Mesenchymal stem cell (in vitro differentiated cells and primary cell): ENCODE results near the gene WDR49.

Source experiments
- DNase-seq: peaks from one replicate; pipeline ENCODE4 v3.0.0-alpha.2; 2013
- H2AFZ ChIP-seq: one replicate; pipeline ENCODE4 v1.6.1; 2013; ENCODE audit warnings: low read depth, mild to moderate bottlenecking, control low read depth, inconsistent platforms, low read length, moderate library complexity
- H2AK5ac ChIP-seq: 2 replicates; pipeline ENCODE4 v1.6.1; 2013; ENCODE audit warnings: low read length, moderate library complexity, mild to moderate bottlenecking, inconsistent platforms; ENCODE audit not compliant: severe bottlenecking
- H2BK120ac ChIP-seq: one replicate; pipeline ENCODE4 v1.6.1; 2013; ENCODE audit warnings: low read depth, mild to moderate bottlenecking, inconsistent platforms, low read length, moderate library complexity
- H2BK12ac ChIP-seq, 2 experiments: one replicate each; pipeline ENCODE4 v1.6.1; 2013; ENCODE audit warnings: inconsistent platforms in 2 of 2, low read length in 2 of 2, mild to moderate bottlenecking in 2 of 2, moderate library complexity in 2 of 2, control low read depth in 1 of 2
- H2BK15ac ChIP-seq: one replicate; pipeline ENCODE4 v1.6.1; 2013; ENCODE audit warnings: mild to moderate bottlenecking, low read depth, inconsistent platforms; ENCODE audit not compliant: poor library complexity, severe bottlenecking
- H2BK5ac ChIP-seq: 2 replicates; pipeline ENCODE4 v1.6.1; 2013; ENCODE audit warnings: low read depth, mild to moderate bottlenecking, low read length, control low read depth, inconsistent platforms; ENCODE audit not compliant: poor library complexity, severe bottlenecking
- H3K14ac ChIP-seq, 2 experiments: one replicate each; pipeline ENCODE4 v1.6.1; 2013; ENCODE audit warnings: inconsistent platforms in 2 of 2, low read length in 2 of 2, control low read depth in 1 of 2, mild to moderate bottlenecking in 1 of 2, moderate library complexity in 1 of 2
- H3K18ac ChIP-seq, 2 experiments: one replicate each; pipeline ENCODE4 v1.6.1; 2013; ENCODE audit warnings: inconsistent platforms in 2 of 2, low read length in 2 of 2, control low read depth in 1 of 2, low read depth in 1 of 2, mild to moderate bottlenecking in 1 of 2
- H3K23ac ChIP-seq, 2 experiments: one replicate each; pipeline ENCODE4 v1.6.1; 2013; ENCODE audit warnings: inconsistent platforms in 2 of 2, low read length in 2 of 2, mild to moderate bottlenecking in 2 of 2, moderate library complexity in 2 of 2, control low read depth in 1 of 2
- H3K27ac ChIP-seq: 2 replicates; pipeline ENCODE4 v1.5.1; 2013; ENCODE audit warnings: mild to moderate bottlenecking, moderate library complexity, low read length, control low read depth, inconsistent platforms; ENCODE audit not compliant: poor library complexity, severe bottlenecking
- H3K27me3 ChIP-seq, 2 experiments: 2 replicates each; pipeline versions ENCODE4 v1.6.1 to v1.7.0; 2013; ENCODE audit warnings: low read length in 2 of 2, mild to moderate bottlenecking in 2 of 2, moderate library complexity in 2 of 2, control low read depth in 1 of 2, inconsistent platforms in 1 of 2; ENCODE audit not compliant: control insufficient read depth in 1 of 2, insufficient read depth in 1 of 2
- H3K36me3 ChIP-seq, 2 experiments: 2 replicates each; pipeline versions ENCODE4 v1.6.1 to v1.7.0; 2013; ENCODE audit warnings: low read length in 2 of 2, control low read depth in 1 of 2, inconsistent platforms in 1 of 2, low read depth in 1 of 2, mild to moderate bottlenecking in 1 of 2; ENCODE audit not compliant: insufficient read depth in 2 of 2, control insufficient read depth in 1 of 2
- H3K4ac ChIP-seq, 2 experiments: one replicate each; pipeline ENCODE4 v1.6.1; 2013; ENCODE audit warnings: inconsistent platforms in 2 of 2, low read length in 2 of 2, mild to moderate bottlenecking in 2 of 2, moderate library complexity in 2 of 2, control low read depth in 1 of 2, low read depth in 1 of 2
- H3K4me1 ChIP-seq: 2 replicates; pipeline ENCODE4 v1.6.1; 2013; ENCODE audit warnings: low read depth, low read length, control low read depth; ENCODE audit not compliant: control insufficient read depth, insufficient read depth
- H3K4me2 ChIP-seq: 2 replicates; pipeline ENCODE4 v1.6.1; 2013; ENCODE audit warnings: low read length, mild to moderate bottlenecking, inconsistent platforms; ENCODE audit not compliant: poor library complexity, severe bottlenecking
- H3K4me3 ChIP-seq, 2 experiments: 2 replicates each; pipeline versions ENCODE4 v1.5.1 to v1.7.0; 2013; ENCODE audit warnings: low read length in 2 of 2, mild to moderate bottlenecking in 2 of 2, control low read depth in 1 of 2, low read depth in 1 of 2; ENCODE audit not compliant: insufficient read depth in 1 of 2
- H3K79me1 ChIP-seq: replicated peaks from 2 replicates; pipeline ENCODE4 v1.6.1; 2013; ENCODE audit warnings: mild to moderate bottlenecking, control low read depth, low read length, inconsistent platforms; ENCODE audit not compliant: poor library complexity, severe bottlenecking
- H3K9ac ChIP-seq: 2 replicates; pipeline ENCODE4 v1.7.0; 2013; ENCODE audit warnings: mild to moderate bottlenecking, low read length, moderate library complexity
- H3K9me3 ChIP-seq: 2 replicates; pipeline ENCODE4 v1.7.0; 2013; ENCODE audit warnings: mild to moderate bottlenecking, low read length; ENCODE audit not compliant: control insufficient read depth
- H4K8ac ChIP-seq: one replicate; pipeline ENCODE4 v1.6.1; 2013; ENCODE audit warnings: inconsistent platforms, mild to moderate bottlenecking, low read length, moderate library complexity
- H4K91ac ChIP-seq: one replicate; pipeline ENCODE4 v1.6.1; 2013; ENCODE audit warnings: mild to moderate bottlenecking, low read length, inconsistent platforms
- WGBS: methylation state at CpG from one replicate; pipeline ENCODE4 v1.1.7; 2013; ENCODE audit warnings: mixed read lengths; 5-methylcytosine and 5-hydroxymethylcytosine counted together

WDR49 gene

DNA sequence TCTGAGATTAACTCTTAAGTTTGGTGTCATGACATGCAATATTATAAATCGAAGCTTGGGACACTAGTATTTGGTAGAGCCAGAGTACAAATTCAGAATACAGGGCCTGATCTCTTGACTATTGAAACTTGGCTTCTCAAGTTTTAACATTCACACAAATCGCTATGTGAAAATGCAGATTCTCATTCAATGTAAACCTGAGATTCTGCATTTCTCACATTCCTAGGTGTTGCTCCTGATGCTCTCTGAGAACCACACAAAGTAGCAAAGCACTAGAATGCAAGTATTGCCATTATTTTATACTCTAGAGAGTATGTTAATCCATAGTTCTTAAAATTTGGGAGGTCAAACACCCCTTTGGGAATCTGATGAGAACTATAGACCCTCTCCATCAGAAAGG, 47.9 kb downstream of the WDR49 start:
- Histone ChIP-seq H3K9ac (no peak overlapping the region), H4K8ac (no peak overlapping the region), H3K36me3 (no peaks in the 10 kb centered on the region), H3K27me3 (no peaks in the 10 kb centered on the region), H3K4me2 (no peak overlapping the region), H3K4me3 (no peak overlapping the region), H2AK5ac (no peak overlapping the region), H3K14ac (no peak overlapping the region), H3K27ac (no peak overlapping the region), H3K4me1 (no peaks in the 10 kb centered on the region), H3K9me3 (no peaks in the 10 kb centered on the region), H2BK120ac (no peak overlapping the region), H3K23ac (no peak overlapping the region), H3K79me1 (no peaks in the 10 kb centered on the region), H3K18ac (no peak overlapping the region), H2BK5ac (no peak overlapping the region), H4K91ac (no peak overlapping the region), H2AFZ (no peak overlapping the region), H2BK15ac (no peak overlapping the region), H2BK12ac (no peak overlapping the region), H3K4ac (no peak overlapping the region)
- no peak for DNase-seq
- WGBS: 65% methylated on average over 2 of the region's 2 CpGs

DNA sequence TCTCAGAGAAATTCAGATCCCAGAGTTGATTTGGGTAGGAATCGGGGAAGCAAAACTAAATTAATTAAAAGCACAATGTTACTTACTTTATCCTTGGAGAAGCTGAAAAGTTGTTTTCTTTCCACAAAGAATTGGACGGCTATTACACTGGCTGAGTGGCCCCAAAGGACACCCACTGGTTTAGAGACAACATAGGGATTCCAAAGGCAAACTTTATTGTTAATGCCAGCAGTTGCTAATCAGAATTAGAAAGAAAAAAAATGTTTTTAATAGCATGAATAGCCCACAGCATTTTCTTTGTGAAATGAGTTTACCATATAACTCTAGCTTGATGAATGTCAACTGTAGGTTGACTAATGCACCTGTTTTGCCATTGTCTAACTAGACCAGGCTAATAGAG, 51.7 kb downstream of the WDR49 start:
- Histone ChIP-seq H3K23ac (no peak overlapping the region), H2AFZ (no peak overlapping the region), H4K91ac (no peak overlapping the region), H2BK120ac (no peak overlapping the region), H3K4me1 (no peaks in the 10 kb centered on the region), H3K36me3 (no peaks in the 10 kb centered on the region), H2BK5ac (no peak overlapping the region), H3K14ac (no peak overlapping the region), H3K79me1 (no peaks in the 10 kb centered on the region), H3K27ac (no peak overlapping the region), H3K27me3 (no peaks in the 10 kb centered on the region), H3K9me3 (no peaks in the 10 kb centered on the region), H4K8ac (no peak overlapping the region), H2BK15ac (no peak overlapping the region), H3K18ac (no peak overlapping the region), H3K4me3 (no peak overlapping the region), H3K4me2 (no peak overlapping the region), H2BK12ac (no peak overlapping the region), H3K4ac (no peak overlapping the region), H2AK5ac (no peak overlapping the region), H3K9ac (no peak overlapping the region)
- no peak for DNase-seq
- 71% methylated on average over 1 of the region's 2 CpGs for WGBS

DNA sequence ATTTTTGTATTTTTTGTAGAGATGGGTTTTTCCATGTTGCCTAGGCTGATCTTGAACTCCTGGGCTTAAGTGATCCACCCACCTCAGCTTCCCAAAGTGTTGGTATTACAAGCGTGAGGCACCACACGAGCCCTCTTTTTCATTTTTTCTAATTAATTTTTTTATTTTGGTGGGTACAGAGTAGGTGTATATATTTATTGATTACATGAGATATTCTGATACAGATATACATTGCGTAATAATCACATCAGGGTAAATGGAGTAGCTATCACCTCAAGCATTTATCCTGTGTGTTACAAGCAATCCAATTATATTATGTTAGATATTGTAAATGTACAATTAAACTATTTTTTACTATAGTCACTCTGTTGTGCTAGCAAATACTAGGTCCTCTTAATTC, 66.1 kb downstream of the WDR49 start:
- Histone ChIP-seq H2BK12ac (no peak overlapping the region), H3K36me3 (no peaks in the 10 kb centered on the region), H2AK5ac (no peak overlapping the region), H3K4me1 (no peaks in the 10 kb centered on the region), H3K27me3 (no peaks in the 10 kb centered on the region), H2BK15ac (no peak overlapping the region), H3K79me1 (no peaks in the 10 kb centered on the region), H3K4ac (no peak overlapping the region), H2AFZ (no peak overlapping the region), H3K4me3 (no peak overlapping the region), H2BK120ac (no peak overlapping the region), H3K9ac (no peak overlapping the region), H3K14ac (no peak overlapping the region), H3K18ac (no peak overlapping the region), H3K27ac (no peak overlapping the region), H3K23ac (no peak overlapping the region), H3K4me2 (no peak overlapping the region), H3K9me3 (no peaks in the 10 kb centered on the region), H4K91ac (no peak overlapping the region), H2BK5ac (no peak overlapping the region), H4K8ac (no peak overlapping the region)
- DNase-seq: no peak
- no CpG with 5 or more reads among the region's 3 CpGs for WGBS

DNA sequence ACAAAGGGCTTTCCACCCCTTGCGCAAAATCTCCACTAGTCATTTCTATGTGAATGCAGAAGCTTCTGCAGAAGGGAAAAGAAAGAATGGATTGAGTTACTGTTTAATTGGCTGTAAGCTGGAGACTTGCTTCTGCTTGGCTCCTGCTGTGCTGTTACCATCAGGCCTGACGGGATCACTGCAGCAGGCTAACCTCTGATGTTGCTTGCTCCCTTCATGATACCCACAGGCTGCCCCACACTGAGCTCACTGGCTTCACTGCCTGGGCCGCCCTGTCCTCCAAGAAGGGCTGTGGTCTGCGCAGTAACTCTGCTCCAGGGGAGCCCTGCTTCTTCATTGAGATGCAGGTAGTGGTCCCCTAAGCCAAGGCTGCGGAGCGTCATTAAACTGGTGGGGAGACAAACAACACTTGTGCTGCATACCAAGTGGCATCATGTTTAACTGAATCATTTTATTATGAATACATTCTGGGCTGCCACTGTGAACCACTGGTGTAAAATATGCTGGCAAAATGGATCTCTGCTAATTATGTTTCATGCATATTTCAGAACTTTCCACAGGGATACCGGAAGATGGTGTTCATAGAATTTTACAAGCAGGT, 78.6 kb downstream of the WDR49 start:
- no peak overlapping the region for H3K4me3 ChIP-seq
- no peaks in the 10 kb centered on the region for H3K4me1 ChIP-seq
- no peaks in the 10 kb centered on the region for H3K36me3 ChIP-seq
- no peak overlapping the region for H3K4me2 ChIP-seq
- H3K9me3 ChIP-seq: no peaks in the 10 kb centered on the region
- 65% methylated on average over 5 of the region's 7 CpGs for WGBS
- no peaks in the 10 kb centered on the region for H3K27me3 ChIP-seq
- no peak overlapping the region for H2AK5ac ChIP-seq
- H4K91ac ChIP-seq: no peak overlapping the region
- H4K8ac ChIP-seq: no peak overlapping the region
- no peak overlapping the region for H3K18ac ChIP-seq
- no peak overlapping the region for H3K27ac ChIP-seq
- no peak overlapping the region for H3K9ac ChIP-seq
- no peak overlapping the region for H2BK15ac ChIP-seq
- H3K4ac ChIP-seq: no peak overlapping the region
- no peak overlapping the region for H2BK120ac ChIP-seq
- H3K14ac ChIP-seq: no peak overlapping the region
- no peak overlapping the region for H2AFZ ChIP-seq
- DNase-seq: no peak
- H3K23ac ChIP-seq: no peak overlapping the region
- no peak overlapping the region for H2BK12ac ChIP-seq
- no peaks in the 10 kb centered on the region for H3K79me1 ChIP-seq
- H2BK5ac ChIP-seq: no peak overlapping the region
